Measurements from ENCODE around the gene ADCY4.

ADCY4 gene

DNA sequence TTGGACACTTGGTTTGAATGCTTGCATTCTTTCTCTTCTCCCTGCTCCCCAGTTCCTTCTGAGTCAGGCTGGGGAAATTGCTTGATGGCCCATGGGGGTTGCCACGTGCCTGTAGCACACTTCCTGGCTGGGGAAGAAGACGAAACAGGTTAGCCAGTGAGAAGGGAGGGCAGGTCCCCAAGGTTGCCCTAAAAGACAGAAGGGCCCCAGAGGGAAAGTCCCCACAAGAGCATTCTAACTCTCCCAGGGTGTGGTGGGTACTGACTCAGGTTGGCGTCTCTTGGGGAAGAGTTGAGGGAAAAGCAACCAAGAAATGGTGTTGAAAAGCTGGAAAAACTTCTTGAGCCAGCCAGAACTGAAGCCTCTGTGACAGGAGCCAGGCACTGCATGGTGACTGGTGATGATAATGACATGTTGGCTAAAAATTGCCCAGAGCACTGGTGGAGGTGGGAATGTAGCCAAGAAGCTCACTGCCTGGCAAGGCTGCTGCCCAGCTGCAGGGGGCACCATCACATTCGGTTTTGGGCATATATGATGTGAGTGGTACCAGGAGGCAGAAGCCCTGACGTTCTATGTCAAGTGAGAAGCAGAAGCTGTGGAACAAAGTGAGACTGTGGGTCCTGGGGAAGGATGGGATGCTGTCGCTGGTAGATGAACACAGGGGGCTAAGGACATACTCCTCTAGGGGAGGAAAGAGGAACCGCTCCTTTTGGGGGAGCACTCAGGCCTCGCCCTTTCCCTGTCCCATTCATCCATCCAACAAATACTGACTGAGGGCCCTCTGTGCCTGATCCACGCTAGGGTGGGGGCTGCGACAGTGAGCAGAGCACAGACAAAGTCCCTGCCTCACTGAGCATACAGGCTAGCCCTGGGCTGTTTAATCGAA lies 55.3 kb downstream of the ADCY4 start:
- DNase-seq (ENCODE audit: low spot score) = no peak
- Histone ChIP-seq H3K27ac (no peak overlapping the region), H3K4me3 (no peak overlapping the region)
- TF ChIP-seq CTCF (IDR thresholded peaks at IDR 0.05) = no peak

GRCh38 chr14:24278424-24278823 lies 56.4 kb downstream of the ADCY4 start:
- DNase-seq (ENCODE audit: low spot score) = no peak
- no peak for TF ChIP-seq CTCF (IDR thresholded peaks at IDR 0.05)
- Histone ChIP-seq H3K27ac (no peak overlapping the region), H3K4me3 (no peak overlapping the region)

GRCh38 chr14:24277606-24278321 lies 57.1 kb downstream of the ADCY4 start:
- no peak overlapping the region for H3K4me3 ChIP-seq

GRCh38 chr14:24277071-24277470 lies 57.8 kb downstream of the ADCY4 start:
- no peak for DNase-seq (ENCODE audit: low spot score)
- Histone ChIP-seq H3K27ac (no peak overlapping the region), H3K4me3 (no peak overlapping the region)
- no peak for TF ChIP-seq CTCF (IDR thresholded peaks at IDR 0.05)

More at GRCh38 chr14:24277606-24278321, 57.1 kb downstream of the ADCY4 start:
- DNase-seq (ENCODE audit: low spot score) = no peak
- H3K27ac ChIP-seq = peak overlapping the region in 1 of 2 donors; percentile 15
- no peak for TF ChIP-seq CTCF (IDR thresholded peaks at IDR 0.05)

- no peak for DNase-seq (ENCODE audit: low spot score)
- no peak overlapping the region for H3K4me3 ChIP-seq
- H3K27ac ChIP-seq = no peak overlapping the region
- TF ChIP-seq CTCF (IDR thresholded peaks at IDR 0.05) = no peak
Measured at GRCh38 chr14:24274101-24274543, 60.7 kb downstream of the ADCY4 start.

DNA sequence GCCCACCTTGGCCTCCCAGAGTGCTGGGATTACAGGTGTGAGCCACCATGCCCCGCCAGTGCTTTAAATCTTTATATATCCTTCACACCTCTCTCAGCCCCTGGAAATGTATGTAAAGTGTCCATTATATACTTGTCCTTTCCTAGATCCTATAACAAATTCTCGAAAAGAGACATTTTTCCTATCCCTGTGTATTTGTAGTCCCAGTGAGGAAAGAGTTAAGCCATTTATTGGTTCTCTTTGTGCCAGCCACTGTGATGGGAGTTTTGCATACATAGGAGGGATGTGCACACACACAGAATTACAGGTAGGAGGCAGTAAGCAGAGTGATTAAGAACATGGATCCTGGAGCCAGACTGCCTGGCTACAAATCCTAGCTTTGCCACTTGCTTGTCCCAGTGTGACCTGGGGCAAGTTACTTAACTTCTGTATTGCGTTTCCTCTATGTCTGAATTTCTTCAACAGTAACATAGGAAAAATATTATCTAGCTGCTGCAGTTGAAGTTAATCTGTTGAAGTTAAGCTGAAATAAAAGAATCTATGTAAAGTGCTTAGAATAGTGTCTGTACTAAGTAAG lies 61.4 kb downstream of the ADCY4 start:
- no peak for DNase-seq (ENCODE audit: low spot score)
- Histone ChIP-seq H3K4me3 (no peak overlapping the region), H3K27ac (no peak overlapping the region)
- no peak for TF ChIP-seq CTCF (IDR thresholded peaks at IDR 0.05)

All from coronary artery (tissue), 2 donors.